Nephron progenitor cell (in vitro differentiated cells): ENCODE data around the gene ZNF692.
"Not testable (repeated sequence)": the region's sequence is repeated elsewhere in the genome, so short reads cannot be mapped to it uniquely, and the experiment has no call there.

ENCODE experiments used
- DNase-seq: peaks from one replicate; pipeline ENCODE4 v3.0.0; 2021
- H3K27ac Mint-ChIP-seq: 2 replicates; pipeline ENCODE4 v1.8.0; 2021; ENCODE audit warnings: mild to moderate bottlenecking, moderate library complexity, mixed read lengths
- H3K27me3 Mint-ChIP-seq: 2 replicates; pipeline ENCODE4 v1.8.0; 2021; ENCODE audit warnings: mild to moderate bottlenecking, low read depth, mixed read lengths; ENCODE audit not compliant: poor library complexity
- H3K36me3 Mint-ChIP-seq: 2 replicates; pipeline ENCODE4 v1.8.0; 2021; ENCODE audit warnings: low read depth, mixed read lengths
- H3K4me1 Mint-ChIP-seq: 2 replicates; pipeline ENCODE4 v1.8.0; 2021; ENCODE audit warnings: mixed read lengths
- H3K4me3 Mint-ChIP-seq: 2 replicates; pipeline ENCODE4 v1.8.0; 2021; ENCODE audit warnings: mild to moderate bottlenecking, moderate library complexity, mixed read lengths
- H3K9me3 Mint-ChIP-seq: 2 replicates; pipeline ENCODE4 v1.8.0; 2021; ENCODE audit warnings: mild to moderate bottlenecking, moderate library complexity, mixed read lengths
- TF ChIP-seq, protein P1 (sequence below): fragments of 200-600 bp; sonication (generic); IDR thresholded peaks from 2 replicates; pipeline ENCODE4 v1.5.0; 2021; ENCODE audit warnings: antibody characterized with exemption

ZNF692 gene

DNA sequence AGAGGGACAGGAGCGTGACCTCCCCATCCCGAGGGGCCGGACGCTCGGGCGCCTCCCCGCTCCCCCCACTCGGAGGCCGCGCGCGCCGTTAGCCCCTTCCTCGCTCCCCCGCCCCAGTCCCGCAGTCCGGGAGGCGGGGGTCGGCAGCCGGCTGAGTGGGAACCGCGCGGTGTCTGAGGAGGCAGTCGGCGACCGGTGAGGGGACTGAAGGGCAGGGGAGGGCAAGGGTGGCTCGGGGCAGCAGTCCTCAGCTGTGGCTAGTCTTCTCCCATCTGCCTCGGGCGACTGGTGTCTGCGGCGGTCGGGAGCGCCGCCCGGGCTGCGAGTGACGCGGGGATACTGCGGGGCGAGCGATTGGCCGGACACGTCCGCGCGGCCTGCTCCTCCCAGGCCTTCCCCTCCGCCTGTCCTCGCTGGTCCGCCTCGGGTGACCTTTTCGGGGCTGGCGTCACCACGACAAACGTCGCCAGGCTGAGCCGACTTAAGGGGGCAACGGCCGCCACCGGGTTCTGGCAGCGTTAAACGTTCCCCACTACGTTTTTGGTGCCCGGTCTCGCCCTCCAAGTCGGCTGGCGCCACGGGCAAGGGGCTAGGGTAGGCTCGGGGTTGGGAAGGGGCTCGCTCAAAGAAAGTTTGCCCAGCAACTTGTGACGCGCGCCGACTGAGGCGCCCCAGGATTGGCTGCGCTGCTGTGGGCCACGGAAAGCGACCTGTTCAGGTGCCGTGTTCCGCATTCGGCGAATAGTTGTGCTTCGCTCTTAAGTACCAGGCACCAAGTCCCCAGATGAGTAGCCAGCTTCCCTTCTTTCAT, 20.3 kb downstream of the ZNF692 start:
- Mint-ChIP-seq H3K4me3 (no peak overlapping the region), H3K27ac (peak overlapping the region; percentile 98), H3K27me3 (peaks cover 4% of the 10 kb centered on the region), H3K9me3 (no peaks in the 10 kb centered on the region), H3K4me1 (peaks cover 27% of the 10 kb centered on the region), H3K36me3 (no peaks in the 10 kb centered on the region)
- TF ChIP-seq, protein P1, sequence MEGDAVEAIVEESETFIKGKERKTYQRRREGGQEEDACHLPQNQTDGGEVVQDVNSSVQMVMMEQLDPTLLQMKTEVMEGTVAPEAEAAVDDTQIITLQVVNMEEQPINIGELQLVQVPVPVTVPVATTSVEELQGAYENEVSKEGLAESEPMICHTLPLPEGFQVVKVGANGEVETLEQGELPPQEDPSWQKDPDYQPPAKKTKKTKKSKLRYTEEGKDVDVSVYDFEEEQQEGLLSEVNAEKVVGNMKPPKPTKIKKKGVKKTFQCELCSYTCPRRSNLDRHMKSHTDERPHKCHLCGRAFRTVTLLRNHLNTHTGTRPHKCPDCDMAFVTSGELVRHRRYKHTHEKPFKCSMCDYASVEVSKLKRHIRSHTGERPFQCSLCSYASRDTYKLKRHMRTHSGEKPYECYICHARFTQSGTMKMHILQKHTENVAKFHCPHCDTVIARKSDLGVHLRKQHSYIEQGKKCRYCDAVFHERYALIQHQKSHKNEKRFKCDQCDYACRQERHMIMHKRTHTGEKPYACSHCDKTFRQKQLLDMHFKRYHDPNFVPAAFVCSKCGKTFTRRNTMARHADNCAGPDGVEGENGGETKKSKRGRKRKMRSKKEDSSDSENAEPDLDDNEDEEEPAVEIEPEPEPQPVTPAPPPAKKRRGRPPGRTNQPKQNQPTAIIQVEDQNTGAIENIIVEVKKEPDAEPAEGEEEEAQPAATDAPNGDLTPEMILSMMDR, result no peak
- DNase-seq, result peak; percentile 92

GRCh38 chr1:248837781-248838356, 21.0 kb downstream of the ZNF692 start, which contains the start of gene ZNF672:
TSS of gene ZNF672 (plus strand) at chr1:248838224. CDS start at chr1:248847275, 9,051 bp downstream.
- DNase-seq, result peak; percentile 97
- TF ChIP-seq, protein P1, result no peak
- peak within 1 kb of the TSS; percentile 98 for H3K27ac Mint-ChIP-seq
- H3K27me3 Mint-ChIP-seq, result peaks cover 10% of the 10 kb centered on the region
- no peaks in the 10 kb centered on the region for H3K36me3 Mint-ChIP-seq
- peaks cover 27% of the 10 kb centered on the region for H3K4me1 Mint-ChIP-seq
- H3K4me3 Mint-ChIP-seq, result no peak within 1 kb of the TSS
- no peaks in the 10 kb centered on the region for H3K9me3 Mint-ChIP-seq

DNA sequence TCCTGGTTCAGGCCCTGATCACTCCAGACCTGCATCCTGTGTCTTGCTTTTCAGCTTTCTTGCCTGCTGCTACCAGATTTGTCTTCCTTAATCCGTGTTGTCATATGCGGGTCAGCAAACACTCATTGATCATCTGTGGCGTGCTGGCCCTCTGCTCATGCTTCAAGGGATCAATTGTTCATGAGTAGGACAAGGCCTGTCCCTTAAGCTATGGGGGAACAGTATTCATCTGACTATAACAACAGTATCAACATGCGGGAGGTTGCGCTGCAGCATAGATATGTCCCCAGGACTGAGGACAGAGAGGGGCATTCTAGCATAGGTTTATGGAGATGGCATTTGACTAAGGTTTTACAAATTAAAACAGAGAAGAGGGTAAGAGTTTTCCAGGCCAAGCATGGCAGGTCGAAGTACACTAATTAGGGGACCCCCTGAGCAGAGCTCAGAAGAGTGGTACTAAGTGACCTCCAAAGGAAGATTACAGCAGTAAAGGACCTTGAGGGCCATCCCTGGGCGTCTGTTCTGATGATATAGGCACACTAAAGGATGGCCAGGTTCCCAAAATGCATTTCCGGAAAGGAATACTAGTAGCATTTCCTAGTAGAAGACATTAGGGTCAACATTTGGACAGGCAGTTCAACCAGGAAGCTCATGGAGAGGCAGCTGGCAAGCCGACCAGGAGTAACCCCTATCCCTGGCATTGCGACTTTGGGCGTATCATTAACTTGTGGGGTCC, 21.7 kb downstream of the ZNF692 start:
- H3K9me3 Mint-ChIP-seq, result no peaks in the 10 kb centered on the region
- H3K27me3 Mint-ChIP-seq, result peaks cover 14% of the 10 kb centered on the region
- no peak overlapping the region for H3K27ac Mint-ChIP-seq
- no peak for DNase-seq
- TF ChIP-seq, protein P1, result no peak
- H3K4me3 Mint-ChIP-seq, result no peak overlapping the region
- H3K4me1 Mint-ChIP-seq, result peaks cover 23% of the 10 kb centered on the region
- no peaks in the 10 kb centered on the region for H3K36me3 Mint-ChIP-seq

GRCh38 chr1:248834343-248834940, 24.4 kb downstream of the ZNF692 start:
- Mint-ChIP-seq H3K4me3 (no peak overlapping the region), H3K36me3 (no peaks in the 10 kb centered on the region), H3K4me1 (peaks cover 6% of the 10 kb centered on the region), H3K27ac (no peak overlapping the region), H3K27me3 (peaks cover 19% of the 10 kb centered on the region), H3K9me3 (peaks cover 6% of the 10 kb centered on the region)
- no peak for DNase-seq
- TF ChIP-seq, protein P1, result no peak

GRCh38 chr1:248831842-248832241, 27.0 kb downstream of the ZNF692 start:
- Mint-ChIP-seq H3K27me3 (peaks cover 26% of the 10 kb centered on the region), H3K4me3 (no peak overlapping the region), H3K9me3 (peaks cover 6% of the 10 kb centered on the region), H3K27ac (no peak overlapping the region), H3K4me1 (peaks cover 8% of the 10 kb centered on the region), H3K36me3 (no peaks in the 10 kb centered on the region)
- DNase-seq, result no peak
- TF ChIP-seq, protein P1, result no peak

DNA sequence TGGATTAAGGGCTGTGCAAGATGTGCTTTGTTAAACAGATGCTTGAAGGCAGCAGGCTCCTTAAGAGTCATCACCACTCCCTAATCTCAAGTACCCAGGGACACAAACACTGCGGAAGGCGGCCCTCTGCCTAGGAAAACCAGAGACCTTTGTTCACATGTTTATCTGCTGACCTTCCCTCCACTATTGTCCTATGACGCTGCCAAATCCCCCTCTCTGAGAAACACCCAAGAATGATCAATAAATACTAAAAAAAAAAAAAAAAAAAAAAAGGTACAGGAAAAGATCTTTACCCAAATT, 28.2 kb downstream of the ZNF692 start:
- H3K9me3 Mint-ChIP-seq, H3K36me3 Mint-ChIP-seq, H3K4me3 Mint-ChIP-seq, DNase-seq, H3K27ac Mint-ChIP-seq: not testable (repeated sequence)
- Mint-ChIP-seq H3K27me3 (peaks cover 26% of the 10 kb centered on the region), H3K4me1 (peaks cover 11% of the 10 kb centered on the region)
